Glomerular visceral epithelial cell (primary cell): ENCODE measurements around the gene SLC24A4.

Experiments
- DNase-seq: peaks from one replicate; pipeline ENCODE4 v3.0.0-alpha.2; 2016; ENCODE audit errors: extremely low spot score

Gene SLC24A4

DNA sequence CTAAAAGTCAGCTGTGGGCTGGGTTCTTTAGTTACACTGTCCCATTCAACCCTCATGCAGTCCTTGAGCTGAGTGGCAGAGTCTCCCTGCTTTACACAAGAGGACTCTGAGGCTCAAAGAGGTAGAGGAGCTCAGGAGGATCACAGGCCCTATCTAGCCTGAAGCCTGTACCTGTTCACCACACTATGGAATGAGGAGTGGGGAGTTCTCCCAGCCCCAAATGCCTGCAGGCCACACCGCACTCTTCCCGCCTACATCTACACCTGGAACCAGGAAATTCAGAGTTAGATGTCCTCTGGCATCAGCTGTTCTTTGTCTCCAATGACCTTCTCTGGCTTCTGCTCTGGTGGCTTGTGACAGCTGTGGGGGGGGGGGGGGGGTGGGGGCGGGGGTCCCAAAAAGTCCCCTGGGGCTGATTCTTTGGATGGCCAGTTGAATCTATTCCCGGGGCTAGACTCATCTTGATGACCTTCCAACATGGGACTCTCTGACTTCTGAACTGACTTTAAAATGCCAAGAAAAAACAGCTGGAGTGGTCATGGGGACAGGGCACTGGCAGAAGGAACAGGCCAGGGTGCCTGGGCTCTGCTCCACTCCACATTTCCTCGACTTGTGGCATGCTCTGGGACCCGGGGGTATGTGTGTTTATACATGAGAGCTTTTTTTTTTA is 221.2 kb downstream of the SLC24A4 start:
- no peak for DNase-seq

DNA sequence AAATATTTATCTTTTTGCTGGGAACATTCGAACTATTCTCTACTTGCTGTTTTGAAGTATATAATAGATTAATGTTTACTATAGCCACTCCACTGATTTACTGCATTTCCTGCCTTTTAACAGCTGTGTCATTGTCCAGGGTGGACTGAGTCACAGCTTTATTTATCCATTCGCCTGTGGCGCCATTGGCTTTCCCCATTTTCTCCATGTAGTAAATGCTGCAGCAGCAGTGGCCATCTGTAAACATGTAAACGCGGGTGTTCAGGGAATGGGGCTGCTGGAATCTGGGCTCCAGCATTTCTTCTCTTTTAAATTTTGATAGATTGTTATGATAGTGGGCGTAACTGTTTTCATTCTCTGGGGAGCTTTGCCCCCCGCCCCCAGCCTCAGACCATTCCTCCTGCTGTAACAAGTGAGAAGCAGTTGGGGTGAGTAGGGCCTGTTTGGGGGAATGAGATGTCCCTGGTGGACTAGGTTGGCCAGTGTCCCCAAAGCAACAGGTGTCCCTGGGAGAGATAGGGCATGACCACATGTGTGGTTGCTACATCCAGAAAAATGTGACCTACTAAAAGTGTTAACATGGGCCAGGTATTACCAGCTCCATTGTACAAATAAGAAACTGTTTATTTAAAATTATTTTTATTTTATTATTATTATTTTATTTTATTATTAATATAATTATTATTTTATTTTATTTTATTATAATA is 223.5 kb downstream of the SLC24A4 start:
- DNase-seq, result no peak

DNA sequence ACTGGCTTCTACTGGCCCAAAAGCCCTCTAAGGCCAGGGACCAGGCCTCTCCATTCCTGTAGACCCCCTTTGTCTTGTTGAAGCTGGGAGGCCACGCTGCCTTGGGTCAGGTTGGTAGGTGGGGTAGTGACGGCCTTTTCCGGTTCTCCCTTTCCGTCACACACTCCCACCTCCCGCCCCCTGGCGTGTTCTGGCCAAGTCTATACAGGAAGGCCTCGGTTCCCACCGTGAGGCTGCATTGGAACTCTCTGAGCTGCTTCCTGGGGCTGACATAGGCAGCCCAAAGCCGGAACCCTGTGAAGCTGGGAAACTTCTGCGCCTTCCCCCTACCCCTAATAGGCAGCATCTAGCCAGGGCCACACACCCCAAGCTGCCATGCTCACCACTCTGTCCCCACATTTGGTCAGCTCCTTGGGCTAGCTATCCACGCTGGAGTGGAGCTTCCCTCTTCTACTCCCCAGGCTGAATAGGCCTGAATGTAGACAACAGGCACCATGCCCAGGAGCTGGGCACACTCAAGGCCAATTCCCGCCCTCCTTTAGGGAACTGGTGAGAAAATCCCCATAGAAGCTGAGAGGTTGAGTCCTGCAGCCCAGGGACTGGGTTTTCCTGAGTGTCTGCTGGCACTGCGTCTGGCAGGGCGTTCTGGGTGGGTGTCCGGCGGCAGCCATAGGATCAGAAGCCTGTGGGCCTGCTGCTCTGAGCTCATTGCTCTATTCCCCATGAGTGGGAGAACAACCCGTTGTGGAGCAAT is 226.3 kb downstream of the SLC24A4 start:
- DNase-seq, result no peak

DNA sequence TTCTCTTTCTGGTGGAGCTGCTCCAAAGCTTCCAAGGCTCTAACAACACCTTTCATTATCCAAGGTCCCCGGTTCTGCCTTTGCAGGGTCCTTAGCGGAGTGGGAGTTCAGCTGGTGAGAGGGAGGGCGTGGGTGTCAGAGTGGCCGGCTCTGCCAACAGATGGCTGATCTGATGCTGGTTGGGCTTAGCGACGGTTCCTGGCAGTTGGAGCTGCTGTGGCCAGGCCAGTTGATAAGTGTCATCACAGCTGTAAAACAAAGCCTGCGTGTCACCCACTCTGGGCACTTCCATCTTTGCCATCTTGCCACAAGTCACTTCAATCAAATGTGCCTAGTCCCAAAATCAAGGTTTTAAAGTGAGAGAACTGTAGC is 226.9 kb downstream of the SLC24A4 start:
- DNase-seq, result no peak
